SU-DHL-6 (cell line): ENCODE results near the gene CYFIP2.

Experiments used
- H2AFZ ChIP-seq: fragments of 200-600 bp; sonication (generic); 2 replicates; pipeline ENCODE4 v1.6.1; 2014; ENCODE audit warnings: low read depth, mild to moderate bottlenecking, moderate library complexity, mixed read lengths, antibody characterized with exemption, low read length; ENCODE audit not compliant: severe bottlenecking
- H3F3A ChIP-seq: fragments of 200-600 bp; shearing (Covaris generic); 2 replicates; pipeline ENCODE4 v1.6.0; 2016; ENCODE audit warnings: antibody characterized with exemption, mild to moderate bottlenecking; ENCODE audit not compliant: insufficient read depth
- H3K27ac ChIP-seq: fragments of 200-600 bp; sonication (generic); 2 replicates; pipeline ENCODE4 v1.5.1; 2016; ENCODE audit warnings: low read depth, mild to moderate bottlenecking, low read length, moderate library complexity, mixed read lengths
- H3K27me3 ChIP-seq: fragments of 200-600 bp; sonication (generic), shearing (Covaris generic); 2 replicates; pipeline ENCODE4 v1.6.0; 2014; ENCODE audit warnings: mild to moderate bottlenecking, low read length
- H3K36me3 ChIP-seq: fragments of 200-600 bp; sonication (generic); 2 replicates; pipeline ENCODE4 v1.6.1; 2014; ENCODE audit warnings: mild to moderate bottlenecking, low read length, mixed read lengths
- H3K4me2 ChIP-seq: fragments of 300-600, 200-600 bp; shearing (Covaris generic), sonication (generic); 2 replicates; pipeline ENCODE4 v1.6.0; 2014; ENCODE audit warnings: low read length, low read depth, mild to moderate bottlenecking; ENCODE audit not compliant: poor library complexity, severe bottlenecking
- H3K4me3 ChIP-seq: fragments of 200-600 bp; sonication (generic); 2 replicates; pipeline ENCODE4 v1.5.1; 2014; ENCODE audit warnings: antibody characterized with exemption, low read length, mild to moderate bottlenecking, mixed read lengths; ENCODE audit not compliant: insufficient read depth, poor library complexity, severe bottlenecking
- H3K79me2 ChIP-seq: fragments of 200-600 bp; sonication (generic); 2 replicates; pipeline ENCODE4 v1.6.1; 2014; ENCODE audit warnings: mild to moderate bottlenecking, low read length, moderate library complexity; ENCODE audit not compliant: insufficient read depth
- H3K9ac ChIP-seq: fragments of 200-600 bp; sonication (generic); 2 replicates; pipeline ENCODE4 v1.7.0; 2014; ENCODE audit warnings: mild to moderate bottlenecking, low read length
- H3K9me2 ChIP-seq: fragments of 200-600 bp; sonication (generic); replicated peaks from 2 replicates; pipeline ENCODE4 v1.6.1; 2014; ENCODE audit warnings: low read length; ENCODE audit not compliant: insufficient read depth
- H3K9me3 ChIP-seq: fragments of 200-600 bp; sonication (generic); 2 replicates; pipeline ENCODE4 v1.6.1; 2014; ENCODE audit warnings: low read length, mixed read lengths; ENCODE audit not compliant: insufficient read depth
- H4K20me1 ChIP-seq: fragments of 200-600 bp; sonication (generic); 2 replicates; pipeline ENCODE4 v1.6.1; 2014; ENCODE audit warnings: low read depth, mild to moderate bottlenecking, antibody characterized with exemption, low read length, moderate library complexity, mixed read lengths
- CTCF ChIP-seq: fragments of 200-600 bp; sonication (generic); IDR thresholded peaks from one replicate; pipeline ENCODE4 v1.5.1; 2017; ENCODE audit warnings: antibody characterized with exemption, mild to moderate bottlenecking, low read length, moderate library complexity; ENCODE audit not compliant: insufficient read depth, poor library complexity, severe bottlenecking
- EZH2phosphoT487 ChIP-seq: fragments of 200-600 bp; sonication (generic), shearing (Covaris generic); conservative IDR thresholded peaks from 2 replicates; pipeline ENCODE4 v1.6.1; 2018; ENCODE audit warnings: mild to moderate bottlenecking, antibody characterized with exemption, low read length, moderate library complexity, mixed read lengths

Gene CYFIP2

GRCh38 chr5:157356576-157356975 is 90.7 kb downstream of the CYFIP2 start:
- Histone ChIP-seq H4K20me1 (no peaks in the 10 kb centered on the region), H3K27ac (no peak overlapping the region), H3K9me2 (no peaks in the 10 kb centered on the region), H3K9me3 (no peaks in the 10 kb centered on the region), H3K9ac (no peak overlapping the region), H3F3A (no peaks in the 10 kb centered on the region), H3K27me3 (no peaks in the 10 kb centered on the region), H3K4me3 (no peak overlapping the region), H2AFZ (no peak overlapping the region), H3K4me2 (no peak overlapping the region), H3K79me2 (no peaks in the 10 kb centered on the region), H3K36me3 (peaks cover 13% of the 10 kb centered on the region; the same call in 1 of the 2 replicates)
- TF ChIP-seq EZH2phosphoT487 (no peak), CTCF (no peak)

GRCh38 chr5:157357823-157358222 is 91.9 kb downstream of the CYFIP2 start:
- TF ChIP-seq CTCF: no peak
- TF ChIP-seq EZH2phosphoT487: no peak
- H2AFZ ChIP-seq: no peak overlapping the region
- H3K9me2 ChIP-seq: no peaks in the 10 kb centered on the region
- H4K20me1 ChIP-seq: no peaks in the 10 kb centered on the region
- H3K36me3 ChIP-seq: peaks cover 12% of the 10 kb centered on the region; the same call in 1 of the 2 replicates
- no peaks in the 10 kb centered on the region for H3F3A ChIP-seq
- H3K4me2 ChIP-seq: no peak overlapping the region
- H3K27ac ChIP-seq: no peak overlapping the region
- no peak overlapping the region for H3K4me3 ChIP-seq
- H3K9ac ChIP-seq: no peak overlapping the region
- no peaks in the 10 kb centered on the region for H3K27me3 ChIP-seq
- H3K9me3 ChIP-seq: no peaks in the 10 kb centered on the region
- H3K79me2 ChIP-seq: no peaks in the 10 kb centered on the region

GRCh38 chr5:157358871-157359270 is 92.9 kb downstream of the CYFIP2 start:
- Histone ChIP-seq H3K79me2 (no peaks in the 10 kb centered on the region), H3K4me2 (no peak overlapping the region), H3K27me3 (no peaks in the 10 kb centered on the region), H3K9me2 (no peaks in the 10 kb centered on the region), H3K9me3 (no peaks in the 10 kb centered on the region), H3F3A (no peaks in the 10 kb centered on the region), H2AFZ (no peak overlapping the region), H4K20me1 (no peaks in the 10 kb centered on the region), H3K36me3 (peaks cover 12% of the 10 kb centered on the region; the same call in 1 of the 2 replicates), H3K4me3 (no peak overlapping the region), H3K27ac (no peak overlapping the region), H3K9ac (no peak overlapping the region)
- TF ChIP-seq CTCF: no peak
- no peak for TF ChIP-seq EZH2phosphoT487
